Activated CD8-positive, alpha-beta memory T cell treated with anti-CD3 and anti-CD28 coated beads, Interleukin-2, amount 50 U/mL, for 48 hours (primary cell): ENCODE measurements around the gene SOWAHB.
A peak's percentile ranks its signal among the peaks of the same experiment; 100 is the strongest.

Experiments used
- DNase-seq: peaks from one replicate; pipeline ENCODE4 v3.0.0-alpha.2; 2020

The SOWAHB gene

DNA sequence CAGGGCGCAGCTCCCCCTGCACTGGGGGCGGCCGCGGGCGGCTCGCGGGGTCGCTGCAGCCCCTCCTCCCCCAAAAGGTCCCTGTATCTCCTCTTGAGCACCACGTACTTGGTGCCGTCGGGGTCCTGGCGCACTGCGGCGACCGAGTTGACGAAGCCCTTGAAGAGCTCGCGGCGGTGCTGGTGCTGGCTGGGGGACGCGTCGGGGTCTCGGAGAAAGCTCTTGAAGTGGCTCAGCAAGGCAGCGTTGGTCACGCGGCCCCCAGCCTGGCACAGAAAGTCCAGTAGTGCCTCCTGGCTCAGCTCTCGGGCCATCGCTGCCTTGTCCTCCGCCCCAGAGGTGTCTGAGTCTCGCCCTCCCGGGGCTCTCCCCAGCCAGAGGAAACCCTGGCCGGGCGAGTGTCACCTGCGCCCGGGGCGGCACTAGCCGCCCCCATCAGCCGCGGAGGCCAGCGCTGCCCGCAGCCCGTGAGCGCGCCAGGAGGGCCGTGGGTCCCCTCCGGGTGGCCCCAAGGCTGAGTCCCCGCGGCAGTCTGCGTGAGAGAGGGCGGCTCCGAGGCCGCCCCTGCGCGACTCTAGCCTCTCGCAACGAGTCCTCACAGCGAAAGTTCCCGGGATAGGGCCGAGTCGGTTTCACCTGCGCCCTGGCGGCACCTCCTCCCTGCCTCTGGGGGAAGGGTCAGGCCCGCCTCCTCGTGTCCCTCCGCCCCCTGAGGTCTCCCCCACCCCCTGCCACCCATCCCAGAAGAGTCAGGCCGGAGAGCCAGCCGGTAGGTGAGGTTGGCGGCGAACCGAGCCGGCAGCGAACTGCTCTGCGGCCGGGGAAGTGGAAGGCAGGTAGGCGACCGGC, at the start of gene SOWAHB:
Gene SOWAHB, minus strand, starts transcription at position 609 of the 849 bp plus-strand sequence. Its CDS starts 295 bp downstream, at position 314.
- peak; percentile 61 for DNase-seq

- DNase-seq = no peak
These were observed 49.4 kb upstream of the SOWAHB start for GRCh38 chr4:76947369-76947768.

- no peak for DNase-seq
These were observed 45.8 kb upstream of the SOWAHB start for GRCh38 chr4:76943790-76944189.

DNA sequence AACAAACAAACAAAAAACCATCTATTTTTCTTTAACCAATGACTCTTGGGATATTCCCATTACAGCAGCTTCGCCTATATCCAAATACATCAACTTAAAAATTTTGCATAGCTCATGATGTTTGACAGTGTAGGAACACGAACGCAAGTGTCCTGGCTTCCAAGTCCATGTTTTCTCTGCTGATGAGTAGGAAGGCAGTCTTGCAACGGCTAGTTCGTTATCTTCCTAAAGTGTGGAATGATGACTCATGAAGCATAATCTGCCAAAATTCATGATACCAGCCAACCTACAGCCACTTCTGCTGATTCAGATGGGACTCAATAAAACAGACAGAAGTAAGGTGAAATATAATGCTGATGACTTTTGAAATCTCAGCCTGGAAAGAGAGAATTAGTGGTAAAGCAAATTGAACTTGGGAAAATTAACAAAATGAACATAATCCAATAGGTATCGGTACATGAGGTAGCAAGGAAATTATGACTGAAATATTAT, 45.2 kb upstream of the SOWAHB start:
- DNase-seq = no peak

GRCh38 chr4:76939184-76939583, 41.2 kb upstream of the SOWAHB start:
- no peak for DNase-seq

DNA sequence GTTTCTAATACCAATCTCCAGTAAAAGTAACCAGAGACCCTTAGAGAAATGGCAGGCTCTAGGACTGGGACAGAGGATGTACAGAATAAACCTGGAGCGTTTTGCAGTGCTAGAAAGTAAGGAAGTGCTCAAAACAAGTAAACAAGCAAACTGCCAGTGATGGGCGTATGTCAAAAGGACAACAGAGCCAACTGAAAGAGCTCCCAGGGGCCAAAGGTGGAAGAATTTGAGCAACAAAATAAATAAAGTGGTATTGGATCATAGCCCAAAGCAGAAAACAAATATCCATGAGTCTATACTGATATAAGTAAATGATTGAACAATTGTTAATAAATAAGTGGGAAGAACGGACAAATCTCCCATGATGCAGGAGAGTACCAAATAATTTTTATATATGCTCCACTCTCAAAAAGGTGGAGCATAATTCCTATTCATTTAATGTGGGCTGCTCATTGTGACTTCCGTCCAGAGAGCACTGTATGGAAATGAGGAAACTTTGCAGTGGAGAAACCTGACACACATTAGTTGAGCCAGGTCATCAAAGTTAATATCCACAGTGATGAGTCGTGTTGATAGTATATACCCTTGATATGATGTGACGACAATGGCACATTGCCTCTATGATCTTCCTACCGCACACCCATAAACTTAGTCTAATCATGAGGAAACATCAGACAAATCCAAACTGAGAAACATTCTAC, 33.8 kb upstream of the SOWAHB start:
- no peak for DNase-seq

DNA sequence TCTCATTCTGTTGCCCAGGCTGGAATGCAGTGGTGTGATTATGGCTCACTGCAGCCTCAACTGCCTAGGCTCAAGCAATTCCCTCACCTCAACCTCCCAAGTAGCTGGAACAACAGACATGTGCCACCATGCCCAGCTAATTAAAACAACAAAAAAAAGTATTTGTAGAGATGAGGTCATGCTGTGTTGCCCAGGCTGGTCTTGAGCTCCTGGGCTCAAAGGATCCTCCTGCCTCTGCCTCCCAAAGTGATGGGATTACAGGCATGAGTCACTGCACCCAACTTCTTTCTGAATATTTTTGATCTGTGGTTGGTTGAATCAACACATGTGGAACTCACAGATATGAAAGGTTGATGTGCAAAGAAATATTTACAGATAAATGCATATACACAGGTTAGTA, 33.1 kb upstream of the SOWAHB start:
- no peak for DNase-seq

GRCh38 chr4:76930685-76931084, 32.7 kb upstream of the SOWAHB start:
- no peak for DNase-seq

DNA sequence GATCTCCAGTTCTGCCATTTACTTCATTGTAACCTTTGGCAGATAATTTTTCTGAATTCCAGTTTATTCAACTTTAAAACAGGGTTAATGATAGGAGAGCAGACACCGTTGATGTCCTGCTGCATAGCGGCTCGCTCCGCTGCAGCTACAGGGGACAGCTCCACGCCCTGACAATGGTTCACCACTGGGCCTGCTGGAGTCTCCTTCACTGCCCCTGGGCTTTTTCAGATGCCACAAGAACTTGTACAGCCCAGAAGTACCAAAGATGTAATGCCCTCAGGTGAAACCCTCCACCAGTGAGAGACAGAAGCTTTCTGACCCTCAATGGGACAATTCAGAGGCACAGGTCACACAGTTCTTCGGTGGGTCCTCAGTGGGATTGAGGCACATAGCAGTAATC, 28.9 kb upstream of the SOWAHB start:
- no peak for DNase-seq

DNA sequence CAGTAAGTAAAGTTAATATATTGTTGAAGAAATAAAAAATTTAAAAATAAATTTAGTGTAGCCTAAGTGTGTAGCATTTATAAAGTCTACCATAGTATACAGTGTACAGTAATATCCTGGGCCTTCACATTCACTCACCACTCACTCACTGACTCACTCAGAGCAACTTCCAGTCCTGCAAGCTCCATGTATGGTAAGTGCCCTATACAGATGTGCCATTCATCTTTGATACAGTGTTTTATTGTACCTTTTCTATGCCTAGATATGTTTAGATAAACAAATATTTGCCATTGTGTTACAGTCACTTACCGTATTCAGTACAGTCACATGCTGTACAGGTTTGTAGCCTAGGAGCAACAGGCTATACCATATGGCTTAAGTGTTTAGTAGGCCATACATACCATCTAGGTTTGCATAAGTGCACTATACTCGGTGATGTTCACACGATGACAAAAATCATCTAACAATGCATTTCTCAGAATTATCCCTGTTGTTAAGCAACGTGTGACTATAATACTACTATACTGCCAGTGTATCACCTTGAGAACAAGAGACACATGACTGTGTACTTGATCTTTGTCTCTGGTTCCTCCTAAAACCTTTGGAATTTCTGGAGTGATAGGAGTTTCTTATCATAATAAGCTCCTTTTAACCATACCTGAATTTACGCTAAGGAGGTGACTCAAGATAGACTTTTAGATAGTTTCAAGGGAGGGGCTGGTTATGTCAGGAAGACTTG, 25.8 kb upstream of the SOWAHB start:
- DNase-seq = no peak

- no peak for DNase-seq
These were observed 22.8 kb upstream of the SOWAHB start for GRCh38 chr4:76920715-76921114.

GRCh38 chr4:76909711-76910110, 11.8 kb upstream of the SOWAHB start:
- DNase-seq = no peak

GRCh38 chr4:76905521-76905920, 7.6 kb upstream of the SOWAHB start:
- no peak for DNase-seq

GRCh38 chr4:76904646-76905190, 6.8 kb upstream of the SOWAHB start:
- no peak for DNase-seq

GRCh38 chr4:76902233-76902890, 4.4 kb upstream of the SOWAHB start:
- DNase-seq = no peak

DNA sequence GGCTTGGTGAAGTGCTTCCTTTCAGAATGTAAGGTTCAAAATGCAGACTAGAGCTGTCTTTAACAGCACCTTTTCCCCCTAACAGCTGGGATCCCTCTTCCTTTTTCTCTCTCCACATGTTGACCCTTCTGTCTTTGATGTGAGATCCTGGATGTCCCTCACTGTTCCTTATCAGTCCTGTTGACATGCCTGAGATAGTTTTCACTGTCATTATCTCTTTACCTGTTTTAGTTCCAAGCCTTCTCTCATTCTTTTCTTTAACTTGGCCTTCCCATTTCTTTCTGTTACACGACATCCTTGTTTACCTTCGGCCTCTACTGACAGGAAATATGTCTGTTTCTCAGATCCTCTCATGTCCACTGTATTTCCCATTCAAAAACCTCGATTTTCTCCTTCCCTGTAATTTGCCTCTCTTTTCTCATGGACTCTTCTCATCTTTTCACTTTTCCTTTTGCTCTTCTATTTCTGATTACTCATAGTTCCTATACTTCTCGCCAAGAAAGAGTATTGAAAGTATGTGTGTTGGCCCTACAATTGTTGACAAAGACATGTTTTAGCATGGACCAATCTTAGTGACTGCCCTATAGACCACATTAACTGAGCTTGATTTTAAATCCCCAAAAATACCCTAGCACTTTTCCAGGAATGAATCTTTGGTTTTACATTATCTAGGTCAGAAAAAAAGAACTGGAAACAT, 1.2 kb upstream of the SOWAHB start:
- DNase-seq = no peak

DNA sequence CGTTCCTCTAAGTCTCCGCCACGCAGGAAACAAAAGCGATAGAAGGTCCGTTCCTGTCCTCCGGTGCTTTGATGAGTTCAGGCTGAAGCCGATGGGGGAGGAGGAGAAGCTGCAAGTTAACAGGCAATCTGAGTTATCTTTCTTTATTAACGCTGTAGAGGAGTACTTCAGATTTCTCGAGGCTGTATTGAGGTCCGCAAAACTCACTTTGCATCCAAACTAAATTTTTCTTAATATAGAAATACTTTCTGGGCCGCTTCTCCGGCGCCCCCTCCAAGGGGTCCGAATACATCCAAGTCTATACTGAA, 395 bp upstream of the SOWAHB start:
- no peak for DNase-seq

- peak; percentile 58 for DNase-seq
These were observed 1.1 kb downstream of the SOWAHB start for GRCh38 chr4:76896614-76897535.

GRCh38 chr4:76896048-76896447, 1.9 kb downstream of the SOWAHB start:
- no peak for DNase-seq

DNA sequence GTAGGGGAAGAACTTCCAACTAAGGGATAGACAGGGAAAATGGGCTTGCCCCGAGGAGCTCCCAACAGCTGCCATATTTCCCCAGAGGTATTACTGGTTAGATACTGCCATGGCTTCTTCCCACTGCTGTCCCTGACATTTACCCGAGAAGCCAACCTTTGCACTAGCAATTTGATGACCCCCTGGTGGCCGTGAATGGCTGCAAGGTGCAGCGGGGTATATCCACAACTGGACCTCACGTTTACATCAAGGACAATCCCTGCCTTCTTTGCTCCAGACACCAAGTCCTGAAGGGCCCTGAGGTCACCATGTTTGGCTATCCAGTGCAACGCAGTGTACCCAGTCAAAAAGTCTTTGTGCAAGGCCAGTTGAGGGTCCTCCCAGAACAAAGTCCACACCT, 2.3 kb downstream of the SOWAHB start:
- no peak for DNase-seq
